UCSD-AML1 (cell line): ENCODE measurements around the gene HECTD4.

ENCODE experiments used
- DNase-seq: peaks from one replicate; lab custom pipeline; 2025; ENCODE audit not compliant: unreplicated experiment; lab: John Stamatoyannopoulos, UW

Gene HECTD4

DNA sequence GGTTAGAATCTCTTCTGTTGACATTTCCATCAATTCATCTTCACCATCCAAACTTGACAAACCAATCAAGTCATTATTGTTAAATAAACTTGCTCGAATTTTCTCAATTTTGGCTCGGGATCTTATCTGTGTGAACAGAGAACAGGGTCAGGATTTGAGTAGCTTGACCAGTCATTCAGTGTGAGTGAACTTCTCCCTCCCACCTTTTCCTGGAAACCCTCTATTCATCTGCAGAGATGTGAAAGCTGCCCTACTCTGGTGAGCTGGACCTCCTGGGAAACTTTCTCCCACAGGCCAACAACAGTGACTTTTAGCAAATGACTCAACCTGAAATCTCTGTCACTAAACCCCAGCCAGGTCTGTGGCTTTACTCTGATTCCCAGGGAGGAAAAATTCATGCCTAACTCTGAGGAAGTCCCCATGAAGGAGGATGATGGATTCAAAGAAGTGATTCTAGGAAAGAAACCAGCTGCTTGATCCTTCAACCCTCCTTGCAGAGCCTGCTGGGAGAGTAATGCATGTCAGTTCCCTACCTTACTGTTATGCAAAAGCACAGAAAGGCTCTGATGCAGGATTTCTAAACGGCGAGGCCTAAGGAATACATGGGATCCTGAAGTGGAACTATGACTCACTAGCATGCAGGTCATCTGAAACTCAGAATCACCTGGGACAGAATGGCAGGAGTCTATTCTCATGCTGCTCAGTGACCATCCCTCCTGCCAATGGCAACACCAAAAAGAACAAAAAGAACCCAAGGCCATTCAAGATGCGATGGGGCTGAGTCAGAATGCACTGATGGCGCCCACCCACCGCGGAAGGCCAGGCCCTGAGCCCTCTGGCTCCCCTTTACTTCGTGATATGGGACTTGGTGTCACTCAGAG is 198.8 kb downstream of the HECTD4 start:
- no peak for DNase-seq

- DNase-seq: no peak
Observed at GRCh38 chr12:112182499-112182898, 199.7 kb downstream of the HECTD4 start.

DNA sequence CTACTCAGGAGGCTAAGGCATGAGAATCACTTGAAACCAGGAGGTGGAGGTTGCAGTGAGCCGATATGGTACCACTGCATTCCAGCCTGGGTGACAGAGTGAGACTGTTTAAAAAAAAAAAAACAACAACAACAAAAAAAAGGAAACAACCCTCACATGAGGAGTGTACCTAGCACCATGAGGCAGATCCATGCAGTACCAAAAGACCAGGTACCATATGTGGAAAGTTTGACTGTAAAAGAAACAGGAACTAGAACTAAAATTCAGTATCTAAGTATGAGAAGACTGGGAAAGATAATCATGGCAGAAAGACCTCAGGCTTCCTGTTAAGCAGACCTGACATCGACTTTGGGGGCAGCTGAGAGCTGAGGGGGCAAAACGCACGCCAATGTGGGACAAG is 201.8 kb downstream of the HECTD4 start:
- no peak for DNase-seq

DNA sequence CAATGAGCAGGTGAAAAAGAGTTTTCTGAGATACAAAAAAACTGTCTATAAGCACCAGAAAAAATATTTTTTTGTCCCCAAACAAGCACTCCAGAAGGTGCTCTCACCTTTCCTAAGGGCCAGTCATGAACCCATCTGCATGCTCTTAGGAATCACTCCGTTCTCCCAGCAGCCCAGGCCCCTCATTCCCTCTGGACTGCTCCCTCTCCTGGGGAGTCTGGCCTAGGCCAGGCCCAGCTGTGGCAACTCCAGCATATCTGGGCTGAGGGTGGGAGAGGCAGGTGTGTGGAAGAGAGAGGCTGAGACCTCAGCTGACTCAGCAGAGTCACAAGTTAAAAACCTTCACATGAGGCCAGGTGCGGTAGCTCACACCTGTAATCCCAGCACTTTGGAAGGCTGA is 202.3 kb downstream of the HECTD4 start:
- DNase-seq: no peak

DNA sequence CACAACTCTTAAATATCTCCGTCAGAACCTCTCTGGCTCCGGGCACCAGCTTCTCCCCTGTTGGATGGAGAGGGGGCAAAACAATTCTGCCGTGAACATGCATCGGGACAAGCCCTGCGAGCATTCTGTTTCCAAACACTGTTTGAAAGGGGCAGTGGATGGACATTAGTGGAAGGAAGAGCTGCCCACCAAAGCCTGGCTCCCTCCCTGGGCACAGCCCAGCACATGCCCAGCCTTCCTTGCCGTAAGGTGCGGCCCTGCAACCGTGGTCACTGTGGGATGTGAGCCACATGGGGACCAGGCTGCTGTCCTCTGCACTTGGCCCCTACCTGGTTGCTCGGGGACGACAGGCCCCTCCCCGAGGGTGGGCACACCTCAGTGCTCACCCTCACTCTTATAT is 202.9 kb downstream of the HECTD4 start:
- DNase-seq: no peak

DNA sequence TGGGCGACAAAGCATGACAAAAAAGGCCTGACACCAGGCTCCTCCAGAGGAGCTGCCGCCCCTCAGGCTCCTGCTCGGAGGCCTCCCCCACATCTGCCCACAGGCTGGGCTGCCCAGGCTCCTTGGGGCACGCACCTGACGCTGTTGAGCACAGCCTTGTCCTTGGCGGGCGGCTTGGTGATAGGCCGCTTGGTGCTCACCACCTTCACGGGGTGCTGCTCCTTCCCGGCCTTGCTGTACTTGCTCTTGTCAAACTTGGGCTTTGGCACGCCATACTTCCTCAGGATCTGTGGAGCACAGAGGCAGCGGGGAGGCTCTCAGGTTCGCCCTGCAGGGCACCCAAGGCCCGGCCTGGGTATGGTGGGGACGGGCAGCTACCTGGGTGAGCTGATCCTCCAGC is 203.4 kb downstream of the HECTD4 start:
- DNase-seq: no peak

GRCh38 chr12:112176321-112177010 is 205.8 kb downstream of the HECTD4 start:
- no peak for DNase-seq

- no peak for DNase-seq
Observed at GRCh38 chr12:112175361-112176155, 206.7 kb downstream of the HECTD4 start.

DNA sequence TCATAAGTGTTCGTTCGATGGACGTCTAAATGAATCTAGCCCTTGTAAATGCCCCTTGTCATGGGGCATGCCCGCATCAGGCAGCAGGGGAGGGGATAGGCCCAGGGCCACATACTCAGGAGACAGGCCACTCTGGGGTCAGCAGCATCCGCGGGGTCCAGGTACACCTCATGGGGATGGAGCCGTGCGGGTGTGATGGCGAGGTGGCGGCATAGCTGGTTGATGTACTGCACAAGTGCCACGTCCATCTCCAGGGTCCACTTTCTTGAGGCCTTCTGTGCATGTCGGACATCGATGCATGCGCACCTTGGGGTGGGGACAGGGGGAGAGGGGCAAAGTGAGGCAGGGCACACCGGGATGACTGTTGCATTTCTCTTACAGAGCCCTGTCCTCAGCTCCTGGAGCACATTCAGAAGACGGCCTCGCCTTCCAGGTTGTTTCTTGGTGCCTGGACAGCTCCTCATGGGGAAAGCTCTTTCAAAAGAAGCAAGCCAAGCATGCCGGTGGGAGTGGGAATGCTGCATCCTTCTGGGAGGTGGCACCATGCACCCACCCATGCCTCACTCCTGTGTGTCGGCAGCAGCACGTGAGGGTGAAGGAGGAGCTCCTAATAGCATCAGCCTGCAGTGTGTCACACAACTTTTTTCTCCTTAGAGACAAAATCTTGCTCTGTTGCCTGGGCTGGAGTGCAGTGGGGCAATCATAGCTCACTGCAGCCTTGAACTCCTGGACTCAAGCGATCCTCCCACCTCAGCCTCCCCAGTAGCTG is 209.5 kb downstream of the HECTD4 start:
- DNase-seq: no peak

GRCh38 chr12:112170971-112171596 is 211.1 kb downstream of the HECTD4 start:
- DNase-seq: no peak

- DNase-seq: peak; percentile 19
Observed at GRCh38 chr12:112170376-112170775, 211.9 kb downstream of the HECTD4 start.

- no peak for DNase-seq
Observed at GRCh38 chr12:112169966-112170365, 212.3 kb downstream of the HECTD4 start.

DNA sequence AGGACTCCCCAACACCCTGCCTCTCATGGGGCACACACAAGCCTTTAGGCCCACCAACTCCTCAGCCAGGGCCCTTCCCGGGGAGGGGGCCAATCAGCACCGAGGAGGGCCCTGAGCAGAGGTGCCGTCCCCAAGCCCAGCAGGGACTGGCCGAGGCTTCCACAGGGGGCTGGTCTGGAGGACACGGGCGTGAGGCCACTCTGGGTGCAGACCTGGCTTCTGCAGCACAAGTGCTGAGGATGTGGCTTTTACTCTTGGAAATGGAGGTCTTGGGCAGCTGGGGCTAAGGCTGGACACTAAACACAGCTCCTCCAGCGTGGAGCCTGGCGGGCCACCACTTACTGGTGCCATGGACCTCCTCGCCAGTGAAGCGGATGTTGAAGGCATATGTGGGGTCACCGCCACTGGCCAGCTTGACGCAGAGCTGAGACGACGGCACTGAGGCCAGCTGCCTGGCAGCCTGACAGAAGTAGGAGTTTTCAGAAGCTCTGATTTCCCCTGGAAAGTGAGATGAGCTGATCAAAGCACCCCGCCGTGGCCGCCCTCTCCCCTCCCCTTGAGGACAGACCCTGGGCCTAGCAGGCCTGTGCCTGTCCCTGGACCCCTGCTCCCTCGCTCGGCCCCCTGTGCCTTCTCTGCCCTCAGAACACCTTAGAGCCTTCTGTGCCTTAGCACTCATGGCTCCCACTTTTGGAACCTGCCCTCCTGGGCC is 212.9 kb downstream of the HECTD4 start:
- DNase-seq: no peak

- no peak for DNase-seq
Observed at GRCh38 chr12:112168561-112168971, 213.7 kb downstream of the HECTD4 start.

DNA sequence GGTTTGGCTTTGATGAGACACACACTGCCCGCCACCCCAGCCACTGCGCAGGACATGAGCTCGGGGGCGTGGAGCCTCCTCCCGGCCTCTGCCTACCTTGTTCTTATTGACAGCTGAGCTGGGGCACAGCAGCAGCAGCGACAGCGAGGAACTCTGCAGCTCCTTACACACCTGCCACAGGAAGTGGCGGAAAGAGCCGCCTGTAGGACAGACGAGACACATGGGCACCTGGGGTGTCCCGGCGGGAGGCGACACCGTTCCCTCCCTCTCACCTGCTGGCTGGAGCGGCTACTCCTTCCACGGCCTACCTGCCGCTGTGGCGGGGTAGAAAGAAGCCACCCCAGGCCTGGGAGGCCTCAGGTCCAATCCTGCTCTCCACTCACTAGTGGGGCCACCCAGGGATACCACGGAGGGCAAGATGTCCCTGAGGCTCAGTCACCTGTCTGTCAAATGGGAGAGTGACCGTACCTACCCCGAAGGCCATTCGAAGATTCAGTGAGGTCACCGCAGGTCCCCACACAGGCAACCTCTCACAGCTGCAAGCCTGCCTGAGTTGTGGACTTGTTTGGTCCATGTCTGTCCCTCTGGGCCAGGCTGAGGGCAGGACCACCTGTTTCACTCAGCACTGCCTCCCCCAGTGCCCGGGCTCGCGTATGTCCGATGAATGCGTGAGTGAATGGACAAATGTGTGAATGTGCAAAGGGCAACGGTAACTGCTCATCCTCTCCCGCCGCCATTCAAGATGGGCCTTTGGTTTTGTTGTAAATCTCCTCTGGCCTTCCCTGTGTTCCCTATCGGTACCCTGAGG is 214.3 kb downstream of the HECTD4 start:
- no peak for DNase-seq

DNA sequence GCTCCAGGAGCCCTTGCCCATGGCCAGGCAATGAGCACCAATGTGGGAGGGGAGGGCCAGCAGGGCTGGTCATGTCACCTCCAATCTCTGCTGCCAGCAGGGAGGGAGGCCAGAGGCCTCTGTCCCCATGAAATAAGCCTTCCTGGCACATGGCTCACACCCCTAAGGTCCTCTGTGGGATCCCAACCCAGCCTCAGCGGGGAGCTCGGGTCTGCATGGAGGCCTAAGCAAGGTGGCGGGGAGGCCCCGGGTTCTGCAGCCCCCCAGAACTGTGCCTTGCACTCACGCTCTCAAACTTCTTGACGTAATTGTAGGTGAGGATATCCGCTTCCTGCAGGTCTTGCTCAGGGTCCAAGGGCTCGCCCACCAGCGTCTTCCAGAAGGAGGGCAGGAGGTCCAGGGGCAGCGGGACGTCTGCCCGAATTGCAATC is 215.2 kb downstream of the HECTD4 start:
- no peak for DNase-seq

- DNase-seq: no peak
Observed at GRCh38 chr12:112166051-112167015, 215.9 kb downstream of the HECTD4 start.

- no peak for DNase-seq
Observed at GRCh38 chr12:112165624-112166023, 216.6 kb downstream of the HECTD4 start.
